Stimulated activated naive CD8-positive, alpha-beta T cell treated with anti-CD3 and anti-CD28 coated beads, Interleukin-15, Interleukin-2, amounts not matched to agents 100 ng/mL and 50 ng/mL, for 24 hours (primary cell): Measurements from ENCODE around the gene DOCK1.

Source experiments
- H3K27ac Mint-ChIP-seq: one replicate; pipeline ENCODE4 v1.8.0; 2021; ENCODE audit warnings: mild to moderate bottlenecking, mixed read lengths
- H3K27me3 Mint-ChIP-seq: one replicate; pipeline ENCODE4 v1.8.0; 2021; ENCODE audit warnings: mixed read lengths
- H3K36me3 Mint-ChIP-seq: one replicate; pipeline ENCODE4 v1.8.0; 2021; ENCODE audit warnings: low read depth, mixed read lengths
- H3K4me1 Mint-ChIP-seq: one replicate; pipeline ENCODE4 v1.8.0; 2021; ENCODE audit warnings: low read depth, mixed read lengths
- H3K4me3 Mint-ChIP-seq: one replicate; pipeline ENCODE4 v1.8.0; 2021; ENCODE audit warnings: mild to moderate bottlenecking, mixed read lengths
- H3K9me3 Mint-ChIP-seq: one replicate; pipeline ENCODE4 v1.8.0; 2021; ENCODE audit warnings: mixed read lengths

Gene DOCK1

DNA sequence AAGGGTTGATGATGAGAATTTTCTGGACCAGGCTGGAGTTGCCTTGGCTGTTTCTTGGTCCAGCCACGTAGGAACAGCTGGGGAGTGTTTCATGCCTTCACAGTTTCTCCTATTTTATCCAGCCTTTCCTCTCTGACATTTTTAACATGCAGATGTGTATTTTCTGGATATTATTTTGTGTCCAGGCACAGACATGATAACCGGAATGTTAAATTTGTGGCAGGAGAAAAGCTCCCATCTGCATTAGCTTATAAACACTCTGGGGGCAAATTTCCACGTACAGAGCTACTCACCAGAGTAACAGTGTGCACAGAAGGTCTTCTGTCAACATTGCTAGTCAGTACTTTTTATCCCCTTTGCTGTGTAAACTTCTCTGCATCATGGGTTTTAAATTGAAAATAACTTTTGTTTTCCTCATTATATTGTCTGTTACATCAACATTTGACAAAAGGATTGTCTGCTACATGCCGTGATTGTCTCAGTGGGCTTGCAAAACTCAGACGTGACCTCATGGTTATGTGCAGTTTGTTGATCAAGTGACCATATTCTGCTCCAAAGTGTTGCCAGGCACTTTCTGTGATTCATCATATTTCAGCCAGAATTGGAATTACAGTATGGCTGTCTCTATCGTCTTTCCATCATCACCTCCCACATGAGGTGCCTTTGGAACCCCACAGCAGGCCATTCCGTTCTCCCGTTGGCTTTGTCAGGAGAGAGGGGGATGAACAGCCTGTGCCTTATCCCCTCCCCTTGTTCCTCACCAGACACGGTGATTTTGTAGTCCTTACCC, 249.8 kb downstream of the DOCK1 start:
- H3K27me3 Mint-ChIP-seq: no peaks in the 10 kb centered on the region
- no peak overlapping the region for H3K27ac Mint-ChIP-seq
- no peak overlapping the region for H3K4me3 Mint-ChIP-seq
- no peaks in the 10 kb centered on the region for H3K36me3 Mint-ChIP-seq
- H3K4me1 Mint-ChIP-seq: no peaks in the 10 kb centered on the region
- no peaks in the 10 kb centered on the region for H3K9me3 Mint-ChIP-seq

GRCh38 chr10:127157089-127157488, 251.9 kb downstream of the DOCK1 start:
- H3K36me3 Mint-ChIP-seq: no peaks in the 10 kb centered on the region
- H3K4me1 Mint-ChIP-seq: no peaks in the 10 kb centered on the region
- no peaks in the 10 kb centered on the region for H3K9me3 Mint-ChIP-seq
- H3K27ac Mint-ChIP-seq: no peak overlapping the region
- H3K27me3 Mint-ChIP-seq: no peaks in the 10 kb centered on the region
- H3K4me3 Mint-ChIP-seq: no peak overlapping the region

DNA sequence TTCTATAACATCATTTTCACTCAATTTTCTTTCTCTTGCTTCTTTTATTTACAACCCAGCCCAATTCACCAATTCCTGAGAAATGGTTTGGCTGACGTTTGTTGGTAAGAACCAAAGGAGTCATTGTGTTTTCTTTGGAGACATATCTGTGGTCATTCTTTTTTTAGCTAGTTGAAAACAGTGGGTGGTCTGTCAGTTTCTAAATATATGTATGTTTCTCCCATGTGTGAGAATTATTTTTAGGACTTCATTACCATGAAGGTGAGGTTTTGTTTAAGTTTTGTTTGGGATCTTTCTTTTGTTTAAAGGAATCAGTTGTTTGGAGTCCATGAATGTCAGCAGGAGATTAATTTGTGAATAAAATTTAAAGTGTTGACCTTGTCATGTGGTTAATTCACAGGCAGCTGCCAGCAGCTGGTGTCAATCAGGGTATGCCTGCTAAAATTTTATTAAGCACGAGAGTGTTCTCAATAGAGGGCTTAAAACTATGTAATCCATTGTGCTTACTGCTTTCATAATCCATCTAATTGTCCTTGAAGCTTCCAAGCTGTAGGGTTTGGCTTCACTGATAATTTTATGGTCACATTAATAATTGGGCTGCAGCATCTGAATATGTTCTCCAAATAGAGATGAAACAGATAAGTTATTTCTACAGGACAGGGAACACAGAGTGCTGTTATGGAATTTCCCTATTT, 252.4 kb downstream of the DOCK1 start:
- Mint-ChIP-seq H3K36me3 (no peaks in the 10 kb centered on the region), H3K9me3 (no peaks in the 10 kb centered on the region), H3K4me3 (no peak overlapping the region)

GRCh38 chr10:127158662-127159061, 253.4 kb downstream of the DOCK1 start:
- Mint-ChIP-seq H3K27me3 (no peaks in the 10 kb centered on the region), H3K9me3 (no peaks in the 10 kb centered on the region), H3K27ac (no peak overlapping the region), H3K4me1 (no peaks in the 10 kb centered on the region), H3K36me3 (no peaks in the 10 kb centered on the region), H3K4me3 (no peak overlapping the region)

More for the DNA sequence above, 252.4 kb downstream of the DOCK1 start:
- Mint-ChIP-seq H3K27me3 (no peaks in the 10 kb centered on the region), H3K4me1 (no peaks in the 10 kb centered on the region), H3K27ac (no peak overlapping the region)

DNA sequence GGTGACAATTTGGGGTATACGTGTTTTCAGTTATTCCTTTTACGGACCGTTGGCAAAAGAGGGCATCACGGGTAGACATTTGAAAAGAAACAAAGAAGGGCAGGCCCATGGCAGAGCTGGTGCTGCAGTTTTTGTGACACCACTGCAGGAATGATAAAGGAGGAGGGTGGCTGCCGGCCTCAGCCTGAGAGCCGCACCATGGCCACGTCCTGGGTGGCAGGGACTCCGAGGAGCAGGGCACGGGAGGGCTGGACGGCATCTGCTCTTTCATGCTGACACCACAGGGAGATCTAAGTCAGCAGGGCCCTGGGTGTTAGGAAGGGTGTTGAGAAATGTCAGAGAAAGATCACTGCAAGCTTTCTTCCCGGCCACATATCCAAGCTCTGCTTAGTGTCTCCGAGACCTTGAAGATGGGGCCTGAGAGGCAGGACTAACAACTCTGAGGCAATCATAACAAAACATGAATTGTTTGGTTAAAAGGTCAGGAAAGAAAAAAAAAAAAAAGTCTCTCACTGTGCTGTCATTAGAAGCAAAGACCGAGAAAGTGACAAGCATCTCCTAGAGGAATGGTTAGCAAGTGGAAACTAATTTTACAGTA, 254.5 kb downstream of the DOCK1 start:
- H3K4me3 Mint-ChIP-seq: no peak overlapping the region
- H3K4me1 Mint-ChIP-seq: no peaks in the 10 kb centered on the region
- no peaks in the 10 kb centered on the region for H3K27me3 Mint-ChIP-seq
- no peaks in the 10 kb centered on the region for H3K9me3 Mint-ChIP-seq
- H3K36me3 Mint-ChIP-seq: no peaks in the 10 kb centered on the region
- no peak overlapping the region for H3K27ac Mint-ChIP-seq

DNA sequence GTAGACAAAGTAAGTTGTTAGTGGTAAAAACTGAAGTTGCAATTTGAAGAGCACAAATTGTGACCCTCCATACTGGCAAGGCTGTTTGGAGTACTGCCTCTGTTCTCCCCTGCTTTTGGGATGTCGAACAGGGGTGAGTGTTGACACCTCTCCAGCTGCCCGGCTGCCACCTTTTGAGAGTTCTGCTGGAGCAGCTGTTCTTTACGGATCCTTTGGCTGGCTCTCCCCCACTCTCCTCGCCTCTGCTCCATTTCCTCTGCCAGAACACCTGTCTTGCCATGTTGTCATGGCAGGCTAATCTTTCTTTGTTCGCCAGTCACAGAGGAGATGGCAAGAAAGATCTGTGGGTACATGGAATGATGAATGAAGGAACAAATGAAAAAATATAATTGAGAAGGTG, 256.3 kb downstream of the DOCK1 start:
- no peaks in the 10 kb centered on the region for H3K36me3 Mint-ChIP-seq
- no peak overlapping the region for H3K4me3 Mint-ChIP-seq
- no peak overlapping the region for H3K27ac Mint-ChIP-seq
- no peaks in the 10 kb centered on the region for H3K9me3 Mint-ChIP-seq
- no peaks in the 10 kb centered on the region for H3K27me3 Mint-ChIP-seq
- H3K4me1 Mint-ChIP-seq: no peaks in the 10 kb centered on the region

GRCh38 chr10:127162841-127163240, 257.6 kb downstream of the DOCK1 start:
- H3K27ac Mint-ChIP-seq: no peak overlapping the region
- no peaks in the 10 kb centered on the region for H3K9me3 Mint-ChIP-seq
- no peaks in the 10 kb centered on the region for H3K27me3 Mint-ChIP-seq

DNA sequence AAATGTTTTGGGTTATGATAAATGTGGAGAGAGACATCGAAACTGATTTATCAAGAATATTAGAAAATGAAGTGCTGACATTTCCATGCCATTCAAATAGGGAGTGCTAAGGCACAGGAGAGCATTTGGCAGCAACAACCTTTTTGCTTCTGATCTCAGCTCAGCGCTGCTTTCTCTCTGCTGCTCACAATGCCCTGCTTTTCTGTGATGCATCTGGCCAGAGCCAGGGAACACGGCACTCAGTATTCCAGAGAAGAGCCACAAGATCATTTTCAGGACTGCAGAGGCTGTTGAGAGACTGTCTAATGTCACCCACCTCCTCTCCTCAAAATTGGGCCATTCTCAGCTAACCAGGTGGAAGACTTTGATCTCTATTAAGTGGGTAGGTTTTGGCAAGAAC, 263.0 kb downstream of the DOCK1 start:
- H3K27ac Mint-ChIP-seq: no peak overlapping the region
- H3K4me1 Mint-ChIP-seq: no peaks in the 10 kb centered on the region
- H3K9me3 Mint-ChIP-seq: no peaks in the 10 kb centered on the region
- no peak overlapping the region for H3K4me3 Mint-ChIP-seq
- H3K27me3 Mint-ChIP-seq: peaks cover 3% of the 10 kb centered on the region
- no peaks in the 10 kb centered on the region for H3K36me3 Mint-ChIP-seq

More at GRCh38 chr10:127162841-127163240, 257.6 kb downstream of the DOCK1 start:
- Mint-ChIP-seq H3K4me3 (no peak overlapping the region), H3K36me3 (no peaks in the 10 kb centered on the region), H3K4me1 (no peaks in the 10 kb centered on the region)

GRCh38 chr10:127174866-127175265, 269.6 kb downstream of the DOCK1 start:
- H3K27ac Mint-ChIP-seq: no peak overlapping the region
- no peaks in the 10 kb centered on the region for H3K4me1 Mint-ChIP-seq
- H3K36me3 Mint-ChIP-seq: no peaks in the 10 kb centered on the region
- no peak overlapping the region for H3K4me3 Mint-ChIP-seq
- H3K27me3 Mint-ChIP-seq: peaks cover 10% of the 10 kb centered on the region
- no peaks in the 10 kb centered on the region for H3K9me3 Mint-ChIP-seq

- H3K27me3 Mint-ChIP-seq: peaks cover 10% of the 10 kb centered on the region
- no peaks in the 10 kb centered on the region for H3K36me3 Mint-ChIP-seq
- H3K27ac Mint-ChIP-seq: no peak overlapping the region
- H3K4me1 Mint-ChIP-seq: no peaks in the 10 kb centered on the region
- no peak overlapping the region for H3K4me3 Mint-ChIP-seq
- H3K9me3 Mint-ChIP-seq: no peaks in the 10 kb centered on the region
Observed at GRCh38 chr10:127175357-127176110, 270.3 kb downstream of the DOCK1 start.

DNA sequence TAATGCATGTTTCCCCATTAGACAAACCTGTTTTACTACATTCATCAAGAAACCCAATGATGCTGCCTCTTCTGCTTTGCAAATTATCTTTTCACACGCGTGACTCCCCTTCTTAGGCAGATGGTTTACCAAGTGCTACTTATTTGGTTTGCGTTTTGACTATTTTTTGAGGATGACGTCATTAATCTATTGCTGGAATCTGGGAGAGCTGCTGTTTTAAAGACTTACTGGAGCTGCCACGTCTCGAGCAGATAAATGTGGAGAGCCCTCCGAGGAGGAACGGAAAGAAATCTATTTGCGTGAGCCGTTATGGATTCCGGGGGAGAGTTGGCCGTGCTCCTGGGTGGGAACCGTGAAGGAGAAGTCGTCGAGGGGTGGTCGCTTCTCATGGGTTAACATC, 271.4 kb downstream of the DOCK1 start:
- Mint-ChIP-seq H3K9me3 (no peaks in the 10 kb centered on the region), H3K36me3 (no peaks in the 10 kb centered on the region), H3K4me1 (no peaks in the 10 kb centered on the region), H3K27me3 (peaks cover 12% of the 10 kb centered on the region), H3K27ac (no peak overlapping the region), H3K4me3 (no peak overlapping the region)

DNA sequence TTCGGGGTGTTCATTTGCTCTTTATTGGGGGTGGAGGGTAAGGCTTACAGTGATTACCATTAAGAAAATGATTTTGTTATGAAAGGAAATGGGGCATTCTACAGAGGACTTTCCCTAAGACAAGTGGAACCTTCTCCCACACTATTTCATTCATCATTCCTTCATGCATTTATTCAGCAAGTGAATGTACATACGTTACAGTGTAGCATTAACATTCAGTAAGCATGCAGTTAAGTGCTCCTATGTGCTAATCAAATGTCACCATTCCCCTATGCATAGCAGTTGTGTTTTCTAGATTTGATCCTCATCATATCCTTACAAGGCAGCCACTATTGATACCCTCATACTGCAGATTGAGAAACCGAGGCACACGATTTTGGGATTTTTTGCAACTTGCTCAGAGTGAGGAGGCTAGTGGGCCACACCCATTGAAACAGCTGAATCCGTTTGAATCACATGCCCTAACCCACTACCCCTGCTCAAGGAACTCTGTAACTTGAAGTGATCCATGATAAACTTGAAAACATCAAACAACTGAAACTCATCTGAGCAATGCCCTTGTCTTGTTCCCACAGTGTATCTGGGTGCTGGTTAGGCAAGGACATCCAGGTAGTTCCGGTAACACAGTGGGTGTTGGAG, 274.5 kb downstream of the DOCK1 start:
- Mint-ChIP-seq H3K27me3 (peaks cover 10% of the 10 kb centered on the region), H3K9me3 (no peaks in the 10 kb centered on the region), H3K4me1 (no peaks in the 10 kb centered on the region), H3K4me3 (no peak overlapping the region), H3K27ac (no peak overlapping the region), H3K36me3 (no peaks in the 10 kb centered on the region)

DNA sequence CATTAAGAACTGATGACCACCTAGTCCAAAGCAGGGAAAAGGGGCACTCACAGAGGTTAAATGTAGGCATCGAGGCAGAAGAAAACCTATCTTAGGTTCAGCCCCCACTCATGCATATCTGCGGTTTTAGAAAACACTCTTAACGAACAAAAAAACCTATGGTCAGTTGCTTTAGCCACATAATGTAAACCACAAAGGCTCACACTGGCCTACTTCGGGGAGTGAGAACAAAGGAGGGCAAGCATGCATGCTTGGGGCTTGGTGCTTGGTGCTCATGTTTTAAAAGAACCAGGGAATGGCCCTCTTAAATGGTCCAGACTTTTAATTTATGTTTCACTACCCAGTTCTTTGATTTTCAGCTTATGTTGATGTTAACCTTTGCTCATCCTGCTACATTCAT, 276.9 kb downstream of the DOCK1 start:
- Mint-ChIP-seq H3K4me1 (no peaks in the 10 kb centered on the region), H3K27ac (no peak overlapping the region), H3K36me3 (no peaks in the 10 kb centered on the region), H3K4me3 (no peak overlapping the region), H3K9me3 (no peaks in the 10 kb centered on the region), H3K27me3 (peaks cover 6% of the 10 kb centered on the region)

GRCh38 chr10:127184582-127184981, 279.4 kb downstream of the DOCK1 start:
- H3K4me1 Mint-ChIP-seq: no peaks in the 10 kb centered on the region
- no peaks in the 10 kb centered on the region for H3K36me3 Mint-ChIP-seq
- H3K27me3 Mint-ChIP-seq: peaks cover 2% of the 10 kb centered on the region
- no peak overlapping the region for H3K4me3 Mint-ChIP-seq
- H3K9me3 Mint-ChIP-seq: no peaks in the 10 kb centered on the region
- H3K27ac Mint-ChIP-seq: no peak overlapping the region
